Cardiac fibroblast (primary cell): ENCODE measurements around the gene MS4A18.

ENCODE experiments used
- DNase-seq, 2 donors: peaks; one replicate each; pipeline versions ENCODE4 v3.0.0 to v3.0.0-alpha.2; 2010; ENCODE audit warnings: low read depth in 2 of 2
- H3K4me3 ChIP-seq, 2 donors: replicated peaks in 1 of 2; 1 replicate in 1 of 2; 2 replicates in 1 of 2; pipeline ENCODE4 v1.5.1; 2011; ENCODE audit warnings: low read depth in 2 of 2, low read length in 2 of 2, mild to moderate bottlenecking in 2 of 2, moderate library complexity in 1 of 2
- CTCF ChIP-seq: IDR thresholded peaks from one replicate; pipeline ENCODE4 v1.5.1; 2011; ENCODE audit warnings: low read depth, mild to moderate bottlenecking, low read length, inconsistent platforms

Gene MS4A18

GRCh38 chr11:60717956-60718355 is 6.6 kb upstream of the MS4A18 start:
- DNase-seq = no peak
- no peak for TF ChIP-seq CTCF
- no peak overlapping the region for H3K4me3 ChIP-seq

DNA sequence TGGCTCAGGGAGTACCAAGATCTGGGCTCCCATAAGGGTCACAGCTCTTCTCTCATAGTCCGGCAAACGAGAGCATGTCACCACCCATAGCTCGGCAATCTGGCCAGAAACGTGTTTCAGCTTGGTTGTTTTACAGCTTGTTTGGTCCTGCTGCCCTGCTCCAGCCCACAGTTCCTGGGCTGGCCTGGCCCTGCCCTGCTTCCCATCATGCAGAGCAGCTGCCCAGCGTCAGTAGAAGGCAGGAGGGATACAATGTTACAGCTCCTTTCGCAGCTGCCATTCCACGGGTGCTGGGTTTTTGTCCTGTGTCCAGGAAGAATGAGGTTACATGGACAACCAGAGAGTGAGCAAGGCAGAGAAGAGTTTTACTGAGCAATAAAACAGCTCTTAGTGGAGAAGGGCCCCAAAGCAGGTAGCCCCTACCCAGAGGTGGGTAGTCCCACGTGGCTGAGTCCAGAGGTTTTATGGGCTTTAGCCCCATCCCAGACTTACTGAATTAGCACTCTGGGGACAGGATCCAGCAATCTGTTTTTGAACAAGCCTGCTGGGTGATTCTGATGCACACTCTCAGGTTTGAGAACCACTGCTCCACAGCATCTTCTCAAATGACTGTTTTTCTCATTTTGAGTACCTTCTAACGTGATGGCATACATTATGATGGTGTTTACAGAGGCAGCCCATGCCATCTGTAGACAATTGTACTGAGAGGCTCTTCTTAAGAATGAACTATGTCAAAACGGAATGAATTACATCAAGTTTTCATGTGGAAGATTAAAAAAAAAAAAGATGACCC is 5.8 kb upstream of the MS4A18 start:
- H3K4me3 ChIP-seq = no peak overlapping the region
- no peak for DNase-seq
- no peak for TF ChIP-seq CTCF

- no peak overlapping the region for H3K4me3 ChIP-seq
- no peak for TF ChIP-seq CTCF
Measured at GRCh38 chr11:60719391-60719790, 5.1 kb upstream of the MS4A18 start.

GRCh38 chr11:60720460-60720859 is 4.1 kb upstream of the MS4A18 start:
- TF ChIP-seq CTCF = no peak
- H3K4me3 ChIP-seq = no peak overlapping the region
- DNase-seq = no peak

More at GRCh38 chr11:60719391-60719790, 5.1 kb upstream of the MS4A18 start:
- no peak for DNase-seq

DNA sequence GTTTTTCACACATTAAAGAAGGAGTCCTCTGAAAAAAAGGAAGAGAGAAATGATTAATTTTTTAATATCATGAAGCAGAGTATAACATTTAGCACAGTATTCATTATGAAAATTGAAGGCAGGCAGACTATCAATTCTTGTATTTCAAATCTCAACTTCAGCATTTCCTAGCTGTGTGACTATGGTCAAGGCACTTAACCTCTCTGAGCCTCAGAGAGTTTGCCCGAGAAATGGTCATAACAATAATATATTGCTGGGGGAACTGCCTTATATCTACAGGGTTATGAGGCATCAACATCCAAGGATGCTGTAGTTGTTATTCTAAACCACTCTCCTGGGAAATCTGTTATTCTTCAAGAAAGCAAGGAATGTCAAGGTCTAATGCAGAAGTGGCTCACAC is 1.1 kb downstream of the MS4A18 start:
- H3K4me3 ChIP-seq = no peak overlapping the region
- no peak for DNase-seq
- TF ChIP-seq CTCF = no peak

GRCh38 chr11:60731586-60731985 is 7.1 kb downstream of the MS4A18 start:
- no peak for DNase-seq
- no peak overlapping the region for H3K4me3 ChIP-seq
- no peak for TF ChIP-seq CTCF

DNA sequence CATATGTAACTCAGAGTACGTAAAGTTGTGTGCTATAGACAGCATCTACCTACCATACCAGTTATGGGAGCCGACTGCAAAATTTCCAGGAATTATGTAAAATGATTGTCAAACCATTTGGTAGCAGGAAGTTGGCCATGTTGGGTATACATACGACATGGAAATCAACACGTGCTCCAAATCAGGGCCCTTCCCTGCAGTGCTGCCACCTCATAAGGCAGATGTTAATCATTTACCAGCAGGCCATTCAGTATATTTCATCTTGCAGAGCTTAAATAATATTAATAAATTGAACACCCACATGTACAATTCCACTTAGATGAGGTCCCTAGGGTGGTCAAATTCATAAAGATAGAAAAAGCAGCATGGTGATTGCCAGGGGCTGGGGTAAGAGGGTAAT is 9.8 kb downstream of the MS4A18 start:
- no peak for DNase-seq
- H3K4me3 ChIP-seq = no peak overlapping the region
- no peak for TF ChIP-seq CTCF
